Thyroid gland (tissue), 4 donors: ENCODE results near the gene CALM1. TPM values are rescaled to one million over a fixed set of nuclear protein-coding genes. Genes with fewer than 3 reads are reported as not detected.
A peak's percentile ranks its signal among the peaks of the same experiment; 100 is the strongest.
"Not testable (repeated sequence)": the region's sequence is repeated elsewhere in the genome, so short reads cannot be mapped to it uniquely, and the experiment has no call there.

Source experiments
- DNase-seq, 2 donors: peaks; one replicate each; pipeline ENCODE4 v3.0.0-alpha.2; 2019
- H3K27ac ChIP-seq, 3 donors: fragments of 200-600 bp; sonication (generic); 1 replicate in 2 of 3; 2 replicates in 1 of 3; pipeline ENCODE4 v1.5.1; 2016 to 2019; ENCODE audit warnings: mild to moderate bottlenecking in 1 of 3, moderate library complexity in 1 of 3
- H3K27me3 ChIP-seq: fragments of 200-600 bp; sonication (generic); one replicate; pipeline ENCODE4 v1.5.1; 2019
- H3K36me3 ChIP-seq, 2 donors: fragments of 200-600 bp; sonication (generic); one replicate each; pipeline ENCODE4 v1.5.1; 2016 to 2019
- H3K4me1 ChIP-seq, 2 donors: fragments of 200-600 bp; sonication (generic); one replicate each; pipeline ENCODE4 v1.5.1; 2017 to 2019
- H3K4me3 ChIP-seq, 3 donors: fragments of 200-600 bp; sonication (generic); replicated peaks in 1 of 3; 1 replicate in 2 of 3; 2 replicates in 1 of 3; pipeline ENCODE4 v1.5.1; 2016; ENCODE audit warnings: mild to moderate bottlenecking in 1 of 3
- H3K9me3 ChIP-seq: fragments of 200-600 bp; sonication (generic); one replicate; pipeline ENCODE4 v1.5.1; 2017
- CTCF ChIP-seq, 6 experiments: fragments of 200-600 bp in 3 of 6; fragments of 450-650 bp in 3 of 6; sonication (generic) in 3 of 6; IDR thresholded peaks; one replicate each; pipeline ENCODE4 v1.5.1; 2016 to 2019; ENCODE audit warnings: antibody characterized with exemption in 6 of 6, mild to moderate bottlenecking in 2 of 6, inconsistent platforms in 1 of 6, moderate library complexity in 1 of 6
- POLR2A ChIP-seq, 2 donors: fragments of 450-650 bp; IDR thresholded peaks; one replicate each; pipeline ENCODE4 v1.6.1; 2017; ENCODE audit warnings: antibody characterized with exemption in 2 of 2, mild to moderate bottlenecking in 2 of 2, moderate library complexity in 1 of 2
- WGBS, 2 donors: methylation state at CpG; one replicate each; pipeline ENCODE4 v1.1.5; 2017; 5-methylcytosine and 5-hydroxymethylcytosine counted together
- intact Hi-C: fragments of 100-400 bp; cut with DNase I; formaldehyde crosslinking; loops from one replicate; pipeline ENCODE4 v1.15.1; 2023
- total RNA-seq, 4 donors: library from RNA; depleted of rRNA; stranded (reverse); fragments of >200 nt; gene quantifications; one replicate each; pipeline ENCODE4 v1.2.3, GENCODE V29; 2016

The CALM1 gene
- total RNA-seq, 4 donors from 2014 or later: 262 to 355 (median 294) TPM

- H3K27ac ChIP-seq: no peak overlapping the region
- no peaks in the 10 kb centered on the region for H3K9me3 ChIP-seq
- H3K27me3 ChIP-seq: no peaks in the 10 kb centered on the region
- H3K36me3 ChIP-seq: no peaks in the 10 kb centered on the region
- no peak for TF ChIP-seq POLR2A (IDR thresholded peaks at IDR 0.05)
- no peak for TF ChIP-seq CTCF (IDR thresholded peaks at IDR 0.05)
- no peak overlapping the region for H3K4me3 ChIP-seq
- DNase-seq: no peak
- intact Hi-C loops: loop anchor here (10.0 kb wide), 1 partner anchor 52 kb away; the partner anchor contains the start of gene NRDE2
- H3K4me1 ChIP-seq: peaks cover 16 to 18% of the 10 kb centered on the region in 2 donors
- 95 to 99% methylated on average over 2 of the region's 2 CpGs for WGBS, 2 donors
Observed at GRCh38 chr14:90386321-90386720, 10.5 kb upstream of the CALM1 start.

- no peak overlapping the region for H3K4me3 ChIP-seq
- H3K4me1 ChIP-seq: peaks cover 8 to 11% of the 10 kb centered on the region in 2 donors
- DNase-seq: no peak
- TF ChIP-seq CTCF (IDR thresholded peaks at IDR 0.05): no peak
- no peak for TF ChIP-seq POLR2A (IDR thresholded peaks at IDR 0.05)
- intact Hi-C loops: loop anchor here (10.0 kb wide), 1 partner anchor 52 kb away; the partner anchor contains the start of gene NRDE2
- no peaks in the 10 kb centered on the region for H3K27me3 ChIP-seq
- H3K9me3 ChIP-seq: no peaks in the 10 kb centered on the region
- 86 to 89% methylated on average over 2 of the region's 2 CpGs for WGBS, 2 donors
- no peak overlapping the region for H3K27ac ChIP-seq
- H3K36me3 ChIP-seq: no peaks in the 10 kb centered on the region
Observed at GRCh38 chr14:90387206-90387760, 9.5 kb upstream of the CALM1 start.

- DNase-seq: peak; percentile 43 to 60
- 57 to 59% methylated on average over 4 of the region's 4 CpGs for WGBS, 2 donors
- H3K27ac ChIP-seq: no peak overlapping the region
- H3K36me3 ChIP-seq: no peaks in the 10 kb centered on the region
- H3K4me1 ChIP-seq: peaks cover 8 to 11% of the 10 kb centered on the region in 2 donors
- H3K27me3 ChIP-seq: no peaks in the 10 kb centered on the region
- no peaks in the 10 kb centered on the region for H3K9me3 ChIP-seq
- intact Hi-C loops: loop anchor here (10.0 kb wide), 1 partner anchor 54 kb away; the partner anchor contains the start of gene NRDE2
- no peak overlapping the region for H3K4me3 ChIP-seq
- TF ChIP-seq POLR2A (IDR thresholded peaks at IDR 0.05) (no peak), CTCF (IDR thresholded peaks at IDR 0.05) (no peak)
Observed at GRCh38 chr14:90388437-90388836, 8.4 kb upstream of the CALM1 start.

GRCh38 chr14:90388982-90389381, 7.8 kb upstream of the CALM1 start:
- WGBS, 2 donors: 75 to 85% methylated on average over 1 of the region's 1 CpG
- intact Hi-C loops: loop anchor here (10.0 kb wide), 1 partner anchor 54 kb away; the partner anchor contains the start of gene NRDE2
- Histone ChIP-seq H3K36me3 (no peaks in the 10 kb centered on the region), H3K27ac (no peak overlapping the region), H3K9me3 (no peaks in the 10 kb centered on the region), H3K27me3 (no peaks in the 10 kb centered on the region), H3K4me3 (no peak overlapping the region), H3K4me1 (peaks cover 5 to 11% of the 10 kb centered on the region in 2 donors)
- TF ChIP-seq POLR2A (IDR thresholded peaks at IDR 0.05): no peak
- no peak for TF ChIP-seq CTCF (IDR thresholded peaks at IDR 0.05)
- DNase-seq: no peak

GRCh38 chr14:90393966-90394365, 2.9 kb upstream of the CALM1 start:
- H3K36me3 ChIP-seq: no peaks in the 10 kb centered on the region
- no peaks in the 10 kb centered on the region for H3K9me3 ChIP-seq
- no peak for DNase-seq
- no peak overlapping the region for H3K27ac ChIP-seq
- peaks cover 6 to 7% of the 10 kb centered on the region in 2 donors for H3K4me1 ChIP-seq
- H3K27me3 ChIP-seq: no peaks in the 10 kb centered on the region
- 91% methylated on average over 3 of the region's 3 CpGs for WGBS, 2 donors
- TF ChIP-seq CTCF (IDR thresholded peaks at IDR 0.05): no peak
- TF ChIP-seq POLR2A (IDR thresholded peaks at IDR 0.05): no peak
- H3K4me3 ChIP-seq: no peak overlapping the region
- intact Hi-C loops: no loop called here

- WGBS, 2 donors: 93 to 98% methylated on average over 8 of the region's 8 CpGs
- intact Hi-C loops: loop anchor here (5.0 kb wide), 2 partner anchors 203 to 363 kb away; no protein-coding TSS in a partner anchor
- H3K27me3 ChIP-seq, H3K27ac ChIP-seq, H3K9me3 ChIP-seq, DNase-seq, H3K4me3 ChIP-seq, H3K36me3 ChIP-seq: not testable (repeated sequence)
- H3K4me1 ChIP-seq: peaks cover 13 to 14% of the 10 kb centered on the region in 2 donors
Observed at GRCh38 chr14:90394782-90395181, 2.0 kb upstream of the CALM1 start.
